Activated T-cell treated with anti-CD3 and anti-CD28 coated beads for 48 hours (primary cell): Measurements from ENCODE around the gene GOLGA8M.
A peak's percentile ranks its signal among the peaks of the same experiment; 100 is the strongest.
"Not testable (repeated sequence)": the region's sequence is repeated elsewhere in the genome, so short reads cannot be mapped to it uniquely, and the experiment has no call there.

Experiments
- DNase-seq: peaks from one replicate; pipeline ENCODE4 v3.0.0-alpha.2; 2020; ENCODE audit warnings: low read depth

GOLGA8M gene, protein sequence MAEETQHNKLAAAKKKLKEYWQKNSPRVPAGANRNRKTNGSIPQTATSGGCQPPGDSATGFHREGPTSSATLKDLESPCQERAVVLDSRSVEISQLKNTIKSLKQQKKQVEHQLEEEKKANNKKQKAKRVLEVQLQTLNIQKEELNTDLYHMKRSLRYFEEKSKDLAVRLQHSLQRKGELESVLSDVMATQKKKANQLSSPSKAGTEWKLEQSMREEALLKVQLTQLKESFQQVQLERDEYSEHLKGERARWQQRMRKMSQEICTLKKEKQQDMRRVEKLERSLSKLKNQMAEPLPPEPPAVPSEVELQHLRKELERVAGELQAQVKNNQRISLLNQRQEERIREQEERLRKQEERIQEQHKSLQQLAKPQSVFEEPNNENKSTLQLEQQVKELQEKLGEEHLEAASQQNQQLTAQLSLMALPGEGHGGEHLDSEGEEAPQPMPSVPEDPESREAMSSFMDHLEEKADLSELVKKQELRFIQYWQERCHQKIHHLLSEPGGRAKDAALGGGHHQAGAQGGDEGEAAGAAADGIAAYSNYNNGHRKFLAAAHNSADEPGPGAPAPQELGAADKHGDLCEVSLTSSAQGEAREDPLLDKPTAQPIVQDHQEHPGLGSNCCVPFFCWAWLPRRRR

DNA sequence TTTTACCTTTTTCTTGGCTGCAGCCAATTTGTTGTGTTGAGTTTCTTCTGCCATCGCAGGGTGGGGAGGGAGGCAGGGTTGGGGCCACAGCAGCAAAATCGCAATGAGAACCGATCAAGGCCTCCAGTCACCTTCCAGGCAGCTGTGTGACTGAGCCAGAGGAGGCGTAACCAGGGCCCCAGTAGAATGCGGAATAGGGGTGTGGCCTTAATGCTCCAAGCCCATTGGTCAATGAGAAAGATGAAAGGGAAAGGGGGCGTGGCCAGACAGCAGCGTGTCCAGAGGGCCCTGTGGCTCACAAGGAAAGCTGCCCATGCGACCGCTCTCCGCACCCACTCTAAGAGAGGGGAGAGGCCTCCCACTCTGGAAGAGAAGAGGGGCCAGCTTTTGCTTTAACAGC is at the start of gene GOLGA8M:
Gene GOLGA8M, minus strand, starts transcription at position 152 of the 400 bp plus-strand sequence. Its CDS starts 98 bp downstream, at position 54.
- DNase-seq, result not testable (repeated sequence)

DNA sequence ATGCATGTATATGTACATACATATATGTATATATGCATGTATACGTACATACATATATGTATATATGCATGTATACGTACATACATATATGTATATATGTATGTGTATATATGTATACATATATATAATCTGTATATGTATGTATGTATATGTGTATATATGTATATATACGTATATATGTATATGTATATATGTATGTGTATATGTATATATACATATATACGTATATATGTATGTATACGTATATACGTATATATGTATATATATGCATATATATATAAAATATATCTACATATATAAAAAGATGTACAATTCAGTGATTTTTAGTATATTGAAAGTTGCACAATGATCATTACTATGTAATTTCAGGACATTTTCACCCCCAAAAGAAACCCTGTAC is 30.7 kb upstream of the GOLGA8M start:
- DNase-seq, result not testable (repeated sequence)

DNA sequence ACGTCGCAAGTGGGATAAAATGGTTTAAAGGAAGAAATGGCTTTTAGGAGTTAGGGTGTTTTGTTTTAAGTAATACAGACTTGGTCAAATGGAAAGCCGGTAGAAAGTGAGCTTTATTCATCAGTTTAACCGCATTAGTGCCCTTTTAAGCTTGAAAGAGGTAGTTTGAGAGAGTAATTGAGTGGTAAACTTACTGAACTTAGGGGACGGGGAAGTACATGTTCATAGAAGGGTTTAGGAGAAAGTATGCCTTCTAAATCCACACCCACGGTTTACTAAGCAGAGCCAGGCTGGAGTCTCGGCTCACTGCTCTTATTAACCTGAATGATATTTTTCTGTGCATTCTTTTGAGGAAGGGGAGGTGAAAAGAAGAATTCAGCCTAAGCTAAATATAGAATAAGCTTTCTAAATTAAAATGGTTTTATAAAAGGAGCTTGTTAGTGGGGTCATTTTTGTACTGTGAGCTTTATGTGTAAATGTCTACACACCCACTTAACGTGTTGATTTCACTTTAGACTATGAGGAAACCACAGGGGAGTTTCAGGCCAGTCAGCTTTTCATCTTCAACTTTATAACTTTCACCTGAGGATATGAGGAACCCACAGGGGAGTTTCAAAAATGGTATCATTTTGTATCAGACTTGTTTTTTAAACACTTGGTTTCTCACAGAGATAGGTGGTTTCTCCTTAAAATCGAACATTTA is 26.5 kb upstream of the GOLGA8M start:
- not testable (repeated sequence) for DNase-seq

DNA sequence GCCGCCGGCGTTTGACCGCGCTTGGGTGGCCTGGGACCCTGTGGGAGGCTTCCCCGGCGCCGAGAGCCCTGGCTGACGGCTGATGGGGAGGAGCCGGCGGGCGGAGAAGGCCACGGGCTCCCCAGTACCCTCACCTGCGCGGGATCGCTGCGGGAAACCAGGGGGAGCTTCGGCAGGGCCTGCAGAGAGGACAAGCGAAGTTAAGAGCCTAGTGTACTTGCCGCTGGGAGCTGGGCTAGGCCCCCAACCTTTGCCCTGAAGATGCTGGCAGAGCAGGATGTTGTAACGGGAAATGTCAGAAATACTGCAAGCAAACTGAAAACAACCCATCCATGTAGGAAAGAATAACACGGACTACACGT is 26.0 kb upstream of the GOLGA8M start:
- not testable (repeated sequence) for DNase-seq

DNA sequence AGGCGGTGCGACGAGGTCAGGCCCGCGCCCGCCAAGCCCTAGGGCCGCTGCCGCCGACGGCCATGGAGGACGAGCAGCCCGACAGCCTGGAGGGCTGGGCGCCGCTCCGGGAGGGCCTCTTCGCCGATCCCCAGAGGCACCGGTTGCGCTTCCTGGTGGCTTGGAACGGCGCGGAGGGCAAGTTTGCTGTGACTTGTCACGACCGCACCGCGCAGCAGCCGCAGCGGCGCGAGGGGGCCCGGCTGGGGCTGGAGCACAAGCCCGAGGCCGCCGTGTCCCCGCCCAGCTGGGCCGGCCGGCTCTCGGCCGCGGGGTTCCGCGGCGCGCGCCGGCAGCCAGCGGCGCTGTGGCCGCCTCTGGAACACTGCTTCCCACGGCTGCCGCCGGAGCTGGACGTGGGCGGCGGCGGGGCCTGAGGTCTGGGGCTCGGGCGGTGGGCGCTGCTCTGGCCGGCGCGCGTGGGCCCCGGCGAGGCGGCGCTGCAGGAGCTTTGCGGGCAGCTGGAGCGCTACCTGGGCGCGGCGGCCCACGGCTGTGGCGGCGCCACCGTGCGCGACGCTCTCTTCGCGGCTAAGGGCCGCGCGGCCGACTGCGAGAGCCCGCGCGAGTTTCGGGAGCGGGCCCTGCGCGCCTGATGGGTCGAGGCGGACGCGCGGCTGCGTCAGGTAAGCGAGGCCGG is 25.4 kb upstream of the GOLGA8M start:
- peak; percentile 23 for DNase-seq

DNA sequence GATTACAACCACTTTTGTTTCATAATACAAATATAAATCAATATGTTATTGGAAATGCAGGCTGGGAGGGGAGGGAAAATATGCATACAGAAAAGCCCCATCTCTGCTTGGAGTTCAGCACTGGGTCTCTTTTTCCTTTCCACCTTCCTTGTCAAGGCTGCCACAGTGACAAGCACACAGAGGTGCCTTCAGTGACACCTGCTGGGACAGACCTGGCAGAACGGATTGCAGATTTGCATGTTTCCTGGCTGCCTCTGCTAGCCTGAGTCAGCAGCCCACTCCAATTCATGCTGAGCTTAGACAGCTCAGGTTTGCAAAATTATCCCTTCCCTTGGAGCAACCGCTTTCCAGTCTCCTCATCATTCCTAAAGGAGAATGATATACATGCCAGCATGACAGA is 15.8 kb upstream of the GOLGA8M start:
- not testable (repeated sequence) for DNase-seq

DNA sequence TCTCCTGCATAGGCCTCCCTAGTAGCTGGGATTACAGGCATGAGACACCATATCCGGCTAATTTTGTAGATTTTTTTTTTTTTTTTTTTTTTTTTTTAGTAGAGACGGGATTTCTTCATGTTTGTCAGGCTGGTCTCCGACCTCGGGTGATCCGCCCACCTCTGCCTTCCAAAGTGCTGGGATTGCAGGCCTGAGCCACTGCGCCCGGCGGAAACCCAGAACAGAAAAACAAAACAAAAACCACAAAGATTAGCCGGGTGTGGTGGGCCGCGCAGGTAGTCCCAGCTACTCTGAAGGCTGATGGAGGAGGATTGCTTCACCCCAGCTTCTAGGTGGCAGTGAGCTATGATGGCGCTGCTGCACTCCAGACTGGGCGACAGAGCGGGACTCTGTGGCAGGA is 14.8 kb upstream of the GOLGA8M start:
- DNase-seq, result not testable (repeated sequence)

DNA sequence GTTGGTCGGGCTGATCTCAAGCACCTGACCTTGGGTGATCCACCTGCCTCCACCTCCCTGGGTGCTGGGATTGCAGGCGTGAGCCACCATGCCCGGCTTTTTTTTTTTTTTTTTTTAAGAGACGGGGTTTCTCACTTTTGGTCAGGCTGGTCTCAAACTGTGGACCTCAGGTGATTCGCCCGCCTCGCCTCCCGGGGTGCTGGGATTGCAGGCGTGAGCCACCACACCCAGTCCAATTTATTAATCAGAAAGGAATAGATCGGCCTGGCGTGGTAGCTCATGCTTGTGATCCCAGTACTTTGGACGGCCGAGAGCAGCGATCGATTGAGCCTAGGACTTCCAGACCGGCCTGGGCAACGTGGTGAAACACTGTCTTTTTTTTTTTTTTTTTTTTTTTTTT is 13.9 kb upstream of the GOLGA8M start:
- DNase-seq, result no peak

DNA sequence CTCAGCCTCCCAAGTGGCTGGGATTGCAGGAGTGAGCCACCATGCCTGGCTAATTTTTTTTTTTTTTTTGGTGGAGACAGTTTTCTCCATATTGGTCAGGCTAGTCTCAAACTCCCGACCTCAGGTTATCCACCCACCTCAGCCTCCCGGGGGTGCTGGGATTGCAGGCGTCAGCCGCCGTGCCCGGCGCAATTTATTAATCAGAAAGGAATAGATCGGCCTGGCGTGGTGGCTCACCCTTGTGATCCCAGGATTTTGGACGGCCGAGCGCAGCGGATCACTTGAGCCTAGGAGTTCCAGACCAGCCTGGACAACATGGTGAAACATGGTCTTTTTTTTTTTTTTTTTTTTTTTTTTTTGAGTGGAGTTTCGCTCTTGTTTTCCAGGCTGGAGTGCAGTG is 13.3 kb upstream of the GOLGA8M start:
- no peak for DNase-seq

DNA sequence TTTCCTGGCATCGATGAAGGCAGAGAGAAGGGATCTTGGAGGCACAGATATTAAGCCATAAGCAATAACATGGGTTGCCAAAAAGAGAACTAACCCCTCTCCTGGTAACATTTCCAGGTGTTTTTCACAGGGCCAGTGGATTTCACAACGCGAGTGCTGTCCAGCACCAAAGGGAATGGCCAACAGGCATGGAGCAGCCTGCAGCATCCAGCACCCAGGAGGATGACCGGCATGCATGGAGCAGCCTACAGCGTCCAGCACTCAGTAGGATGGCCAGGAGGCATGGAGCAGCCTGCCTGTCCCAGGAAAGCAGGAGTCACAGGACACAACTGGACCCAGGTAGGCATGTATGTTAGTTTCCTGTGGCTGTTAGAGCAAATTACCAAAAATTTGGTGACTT is 11.8 kb upstream of the GOLGA8M start:
- DNase-seq, result not testable (repeated sequence)

DNA sequence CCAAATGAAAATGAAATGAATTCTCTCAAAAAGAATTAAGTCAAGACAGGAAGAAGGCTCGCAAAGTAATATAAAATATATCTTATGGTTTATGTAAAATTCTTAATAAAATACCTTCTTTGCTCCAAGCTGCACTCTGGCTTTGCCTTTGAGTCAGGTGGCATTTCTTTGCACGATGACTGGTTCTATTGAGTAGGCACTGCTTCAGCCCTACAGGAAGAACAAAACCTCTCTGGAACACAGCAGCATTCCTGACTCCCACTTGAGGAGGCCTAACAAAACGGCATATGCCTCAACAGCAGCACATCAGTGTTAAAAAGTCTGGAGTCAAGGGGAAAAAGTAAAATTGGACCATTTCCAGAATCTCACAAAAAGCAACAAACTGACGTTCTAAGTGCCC is 7.4 kb upstream of the GOLGA8M start:
- DNase-seq, result not testable (repeated sequence)

DNA sequence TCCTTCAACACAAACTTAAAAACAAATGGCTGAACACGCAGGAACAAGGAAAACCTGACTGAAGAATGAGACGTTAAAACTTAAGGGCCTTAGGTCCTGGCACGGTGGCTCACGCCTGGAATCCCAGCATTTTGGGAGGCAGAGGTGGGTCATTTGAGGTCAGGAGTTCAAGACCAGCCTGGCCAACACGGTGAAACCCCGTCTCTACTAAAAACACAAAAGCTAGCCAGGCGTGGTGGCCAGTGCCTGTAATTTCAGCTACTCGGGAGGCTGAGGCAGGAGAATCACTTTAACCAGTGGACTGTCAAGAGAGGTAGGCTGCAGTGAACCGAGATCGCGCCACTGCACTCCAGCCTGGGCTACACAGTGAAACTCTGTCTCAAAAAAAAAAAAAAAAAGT is 6.4 kb upstream of the GOLGA8M start:
- not testable (repeated sequence) for DNase-seq

DNA sequence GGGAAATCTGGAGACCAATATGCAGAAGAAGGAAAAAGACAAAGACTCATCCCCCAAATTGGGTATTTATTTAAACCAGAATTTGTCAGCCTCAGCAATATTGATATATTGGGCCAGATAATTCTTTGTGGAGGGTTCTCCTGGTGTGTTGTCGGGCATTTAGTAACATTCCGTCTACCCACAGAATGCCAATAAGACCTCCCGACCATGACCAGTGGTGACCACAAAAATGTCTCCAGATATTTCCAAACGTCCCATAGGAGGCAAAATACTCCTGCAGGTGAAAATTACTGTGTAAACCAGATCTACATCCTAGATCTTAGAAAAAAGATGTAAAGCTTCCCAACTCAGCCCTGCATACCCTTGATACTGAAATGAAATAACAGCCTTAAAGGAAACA is 2.0 kb upstream of the GOLGA8M start:
- DNase-seq, result not testable (repeated sequence)

DNA sequence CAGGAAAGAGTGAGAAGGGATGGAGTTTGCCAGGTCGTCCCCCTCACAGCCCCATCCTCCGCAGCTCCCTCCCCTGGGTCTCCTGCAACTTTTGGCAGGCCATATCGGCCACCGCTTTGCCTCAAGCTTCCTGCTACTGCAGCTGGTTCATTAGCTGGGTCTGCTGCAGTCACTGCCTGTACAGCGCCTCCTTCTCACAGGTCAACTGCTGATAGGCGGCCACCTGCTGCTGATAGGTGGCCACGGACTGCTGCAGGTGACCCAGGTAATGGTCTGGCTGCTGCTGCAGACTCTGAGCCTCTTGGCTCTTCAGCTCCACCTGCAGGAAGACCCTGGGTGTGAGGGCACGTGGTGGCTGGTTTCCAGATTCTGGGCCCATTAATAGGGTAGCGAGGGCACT is 8.3 kb downstream of the GOLGA8M start:
- DNase-seq, result not testable (repeated sequence)

DNA sequence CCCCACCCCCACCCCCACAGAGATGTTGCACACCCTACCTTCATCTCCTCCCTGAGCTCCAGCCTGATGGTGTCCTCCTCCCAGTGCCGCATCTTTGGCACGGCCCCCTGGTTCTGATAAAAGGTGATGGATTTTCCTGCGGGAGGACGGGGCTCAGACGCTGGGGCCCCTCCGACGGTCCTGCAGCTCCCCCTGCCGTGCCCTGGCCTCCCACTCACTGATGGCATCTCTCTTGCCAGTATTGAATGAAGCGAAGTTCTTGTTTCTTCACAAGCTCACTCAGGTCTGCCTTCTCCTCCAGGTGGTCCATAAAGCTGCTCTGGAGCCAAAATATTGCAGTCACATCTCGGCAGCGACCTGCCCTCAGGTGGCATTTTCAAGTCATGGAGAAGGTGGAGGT is 9.8 kb downstream of the GOLGA8M start:
- not testable (repeated sequence) for DNase-seq

DNA sequence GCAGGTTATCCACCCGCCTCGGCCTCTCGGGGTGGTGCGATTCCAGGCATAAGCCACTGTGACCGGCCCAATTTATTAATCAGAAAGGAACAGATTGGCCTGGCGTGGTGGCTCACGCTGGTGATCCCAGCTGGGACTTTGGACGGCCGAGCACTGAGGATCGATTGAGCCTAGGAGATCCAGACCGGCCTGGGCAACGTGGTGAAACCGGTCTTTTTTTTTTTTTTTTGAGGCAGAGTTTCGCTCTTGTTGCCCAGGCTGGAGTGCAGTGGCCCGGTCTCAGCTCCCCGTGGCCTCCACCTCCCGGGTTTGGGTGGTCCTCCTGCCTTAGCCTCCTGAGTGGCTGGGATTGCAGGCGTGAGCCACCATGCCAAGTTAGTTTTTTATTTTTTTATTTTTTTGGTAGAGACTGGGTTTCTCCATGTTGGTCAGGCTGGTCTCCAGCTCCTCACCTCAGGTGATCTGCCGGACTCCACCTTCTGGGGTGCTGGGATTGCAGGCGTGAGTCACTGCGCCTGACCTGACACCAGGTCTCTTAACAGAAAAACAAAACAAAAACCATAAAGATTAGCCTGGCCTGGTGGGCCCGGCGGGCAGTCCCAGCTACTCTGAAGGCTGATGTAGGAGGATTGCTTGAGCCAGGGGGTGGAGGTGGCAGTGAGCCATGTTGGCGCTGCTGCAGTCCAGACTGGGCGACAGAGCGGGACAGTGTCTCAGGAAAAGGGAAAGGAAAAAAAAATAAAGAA is 18.0 kb downstream of the GOLGA8M start:
- DNase-seq, result not testable (repeated sequence)

DNA sequence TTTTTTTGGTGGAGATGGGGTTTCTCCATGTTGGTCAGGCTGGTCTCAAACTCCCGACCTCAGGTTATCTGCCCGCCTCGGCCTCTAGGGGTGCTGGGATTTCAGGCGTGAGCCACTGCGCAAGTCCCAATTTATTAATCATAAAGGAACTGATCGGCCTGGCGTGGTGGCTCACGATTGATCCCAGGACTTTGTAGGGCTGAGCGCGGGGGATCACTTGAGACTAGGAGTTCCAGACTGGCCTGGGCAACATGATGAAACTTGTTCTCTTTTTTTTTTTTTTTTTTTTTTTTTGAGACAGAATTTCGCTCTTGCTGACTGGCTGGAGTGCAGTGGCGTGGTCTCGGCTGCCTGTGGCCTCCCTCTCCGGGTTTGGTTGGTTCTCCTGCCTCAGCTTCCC is 19.2 kb downstream of the GOLGA8M start:
- not testable (repeated sequence) for DNase-seq

DNA sequence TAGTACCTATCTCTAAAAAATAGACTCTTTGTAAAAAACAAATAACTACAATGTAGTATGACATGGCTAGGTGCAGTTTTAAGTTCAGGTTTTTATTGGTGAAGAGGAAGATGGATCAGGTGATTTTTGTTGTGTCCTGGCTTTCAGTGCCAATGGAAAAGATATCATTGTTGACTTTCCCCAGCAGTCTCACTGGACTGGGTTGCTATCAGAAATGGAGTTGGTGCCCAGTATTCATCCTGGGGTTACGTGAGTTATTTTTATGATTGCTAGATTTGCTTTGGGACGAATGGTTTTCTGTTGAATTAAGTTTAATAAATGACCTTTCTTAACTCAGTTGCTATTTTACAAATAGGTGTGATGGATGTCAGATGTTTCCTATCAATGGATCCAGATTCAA is 38.7 kb downstream of the GOLGA8M start:
- DNase-seq, result not testable (repeated sequence)

DNA sequence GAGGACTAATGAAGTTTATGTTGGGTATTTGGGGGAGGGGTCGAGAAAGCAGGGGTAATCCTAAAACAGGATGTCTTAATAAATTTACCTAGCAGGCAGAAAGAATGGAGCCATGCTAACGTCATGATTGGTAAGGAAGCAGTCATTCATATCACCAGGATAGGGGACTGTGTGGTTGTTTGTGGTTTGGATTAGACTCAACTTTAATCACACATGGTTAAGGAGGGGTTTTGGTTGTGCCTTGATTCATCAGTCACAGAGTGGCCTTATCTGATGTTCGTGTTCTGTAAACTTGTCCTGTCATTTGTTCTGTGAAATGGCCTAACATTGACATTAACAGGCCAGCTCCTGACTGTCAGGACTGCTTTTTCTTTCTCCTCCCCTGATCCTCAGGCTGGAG is 40.1 kb downstream of the GOLGA8M start:
- DNase-seq, result not testable (repeated sequence)

DNA sequence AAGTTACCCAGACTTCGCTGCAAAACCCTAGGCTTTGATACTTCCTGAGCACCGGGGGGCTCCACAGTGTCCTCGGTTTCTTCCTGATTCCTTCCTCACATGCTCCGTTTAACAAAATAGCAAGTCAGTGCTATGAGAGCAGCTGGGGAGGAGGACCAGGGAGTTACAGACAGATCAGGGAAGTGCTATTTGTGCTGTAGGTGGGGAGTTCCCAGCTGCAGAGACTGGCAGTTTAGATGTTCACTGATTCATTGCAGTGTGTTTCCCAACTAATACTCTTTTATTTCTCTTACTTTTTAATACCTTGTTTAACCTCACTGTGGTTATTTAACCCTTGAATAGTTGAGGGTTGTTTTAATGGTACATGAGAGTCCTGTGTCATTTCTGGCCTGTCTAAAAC is 45.8 kb downstream of the GOLGA8M start:
- DNase-seq, result not testable (repeated sequence)

DNA sequence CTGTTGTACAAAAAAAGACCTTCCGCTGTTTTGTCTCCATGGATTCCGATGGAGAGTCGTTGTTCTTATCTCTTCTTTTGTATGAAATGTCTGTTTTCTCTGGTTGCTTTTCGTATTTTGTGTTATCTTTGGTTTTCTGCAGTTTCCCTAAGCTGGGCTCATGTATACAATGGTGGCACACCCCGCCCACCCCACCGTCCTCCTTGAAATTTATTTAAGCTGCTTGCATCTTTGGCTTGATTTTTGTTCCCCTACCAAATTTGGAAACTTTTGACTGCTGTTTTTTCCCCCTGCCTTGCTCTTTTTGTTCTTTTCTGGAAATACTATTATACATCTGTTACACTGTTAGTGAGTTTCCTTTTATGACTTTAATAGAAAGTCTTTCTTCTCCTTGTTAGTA is 47.6 kb downstream of the GOLGA8M start:
- not testable (repeated sequence) for DNase-seq

DNA sequence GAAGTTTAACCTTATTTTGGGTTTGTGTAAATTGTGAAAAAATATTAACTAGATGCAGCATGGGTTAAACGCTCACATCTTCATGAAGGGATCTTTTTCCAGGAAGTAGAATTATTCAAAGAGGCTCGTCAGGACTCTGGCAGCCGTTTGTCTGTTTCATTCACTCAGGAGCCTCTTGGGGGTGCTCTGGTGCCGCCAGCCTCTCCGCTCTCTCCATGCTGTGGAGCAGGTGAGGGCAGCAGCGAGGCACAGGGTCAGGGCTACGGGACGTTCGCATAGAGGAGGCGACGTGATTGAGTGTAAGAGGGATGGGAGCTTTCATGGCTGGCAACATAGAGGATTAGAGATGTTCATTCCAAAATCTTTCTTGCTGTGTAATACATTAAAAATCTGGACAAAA is 48.5 kb downstream of the GOLGA8M start:
- not testable (repeated sequence) for DNase-seq
